GM18526 (cell line): ENCODE results near the gene MTCL1.

Experiments
- POLR2A ChIP-seq: IDR thresholded peaks from 3 replicates; pipeline ENCODE4 v1.6.1; 2011; ENCODE audit not compliant: insufficient read length; ENCODE audit errors: extremely low read depth

The MTCL1 gene

DNA sequence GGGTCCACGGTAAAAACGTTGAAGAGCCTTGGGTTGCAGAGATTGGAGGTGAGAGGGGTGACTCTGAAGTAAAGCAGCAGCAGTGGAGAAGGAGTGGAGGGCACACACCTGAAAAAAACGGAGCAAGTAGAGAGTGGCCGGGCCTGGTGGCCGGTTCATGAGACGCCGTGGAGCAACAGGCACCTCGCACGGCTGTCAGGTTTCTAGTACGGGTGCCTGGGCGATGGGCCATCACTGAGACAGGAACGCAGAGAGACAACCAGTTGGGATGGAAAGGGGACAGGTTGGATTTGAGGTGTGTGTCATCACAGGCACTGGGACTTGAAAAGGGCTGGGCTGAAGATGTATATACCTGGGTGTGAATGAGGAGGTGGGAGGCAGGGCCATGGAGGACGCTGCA lies 104.2 kb downstream of the MTCL1 start:
- TF ChIP-seq POLR2A: no peak

- no peak for TF ChIP-seq POLR2A
Observed at GRCh38 chr18:8810157-8810556, 104.8 kb downstream of the MTCL1 start.

DNA sequence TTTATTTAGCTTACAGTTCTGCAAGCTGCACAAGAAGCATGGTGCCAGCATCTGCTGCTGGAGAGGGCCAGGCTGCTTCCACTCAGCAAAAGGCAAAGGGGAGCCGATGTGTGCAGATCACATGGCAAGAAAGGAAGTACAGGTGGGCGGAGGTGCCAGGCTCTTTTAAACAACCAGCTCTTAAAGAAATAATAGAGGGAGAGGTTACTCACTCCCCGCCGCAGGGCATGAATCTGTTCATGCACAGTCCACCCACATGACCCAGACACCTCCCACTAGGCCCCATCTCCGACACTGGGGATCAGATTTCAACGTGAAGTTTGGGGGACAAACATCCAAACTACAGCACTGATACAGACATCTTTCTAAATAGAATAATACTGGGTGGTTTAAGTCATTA lies 105.8 kb downstream of the MTCL1 start:
- no peak for TF ChIP-seq POLR2A

GRCh38 chr18:8812631-8813030 lies 107.3 kb downstream of the MTCL1 start:
- TF ChIP-seq POLR2A: no peak

GRCh38 chr18:8813611-8814010 lies 108.3 kb downstream of the MTCL1 start:
- no peak for TF ChIP-seq POLR2A

DNA sequence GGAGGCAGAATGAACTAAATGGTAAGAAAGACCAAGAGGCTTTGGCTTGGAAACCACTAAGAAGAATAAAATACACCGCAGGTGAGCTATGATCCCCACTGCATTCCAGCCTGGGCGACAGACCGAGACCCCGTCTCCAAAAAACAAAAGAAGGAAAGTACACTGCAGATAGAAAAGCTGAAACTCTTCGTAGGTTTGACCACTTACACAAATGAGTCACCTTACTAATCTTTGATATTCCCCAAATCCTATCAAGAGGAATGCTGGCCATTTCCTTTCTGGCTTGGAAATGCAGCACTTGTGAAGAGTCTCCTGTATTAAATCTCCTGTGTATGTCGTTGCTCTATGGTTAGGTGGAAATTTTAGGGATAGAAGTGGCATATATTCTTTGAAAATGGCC lies 108.8 kb downstream of the MTCL1 start:
- TF ChIP-seq POLR2A: no peak

GRCh38 chr18:8816220-8816619 lies 110.9 kb downstream of the MTCL1 start:
- no peak for TF ChIP-seq POLR2A

DNA sequence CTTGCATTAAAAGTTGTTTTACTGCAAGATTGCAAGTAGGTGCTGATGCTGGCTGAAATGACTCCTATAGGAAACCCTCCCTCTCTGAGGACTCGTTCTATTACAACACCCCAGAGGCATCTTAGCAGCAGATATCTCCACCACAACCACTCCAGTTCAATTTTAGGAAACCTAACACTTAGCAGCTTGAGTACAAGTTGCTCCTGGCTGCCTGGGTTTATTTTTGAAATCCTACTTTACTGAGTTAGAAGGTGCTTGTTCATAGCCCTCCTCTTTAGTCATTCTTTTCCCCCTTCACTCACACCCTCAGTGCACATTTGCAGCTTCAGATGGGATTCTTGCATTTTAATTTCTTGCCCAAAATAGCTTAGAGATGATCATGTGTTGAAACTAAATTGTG lies 111.5 kb downstream of the MTCL1 start:
- no peak for TF ChIP-seq POLR2A

DNA sequence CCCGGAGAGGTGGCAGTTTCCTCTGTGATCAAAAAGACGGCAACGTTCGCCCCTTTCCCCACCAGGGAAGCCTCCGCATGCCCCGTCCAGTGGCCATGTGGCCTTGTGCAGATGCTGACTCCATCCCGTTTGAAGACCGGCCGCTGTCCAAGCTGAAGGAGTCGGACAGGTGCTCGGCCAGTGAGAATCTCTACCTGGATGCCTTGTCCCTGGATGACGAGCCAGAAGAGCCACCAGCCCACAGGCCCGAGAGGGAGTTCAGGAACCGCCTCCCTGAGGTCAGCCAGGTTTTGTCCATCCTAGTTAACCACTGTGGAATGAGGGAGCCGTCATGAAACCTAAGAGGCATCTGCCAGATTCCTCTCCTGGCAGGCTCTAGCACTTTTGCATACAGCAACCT lies 113.6 kb downstream of the MTCL1 start:
- no peak for TF ChIP-seq POLR2A

DNA sequence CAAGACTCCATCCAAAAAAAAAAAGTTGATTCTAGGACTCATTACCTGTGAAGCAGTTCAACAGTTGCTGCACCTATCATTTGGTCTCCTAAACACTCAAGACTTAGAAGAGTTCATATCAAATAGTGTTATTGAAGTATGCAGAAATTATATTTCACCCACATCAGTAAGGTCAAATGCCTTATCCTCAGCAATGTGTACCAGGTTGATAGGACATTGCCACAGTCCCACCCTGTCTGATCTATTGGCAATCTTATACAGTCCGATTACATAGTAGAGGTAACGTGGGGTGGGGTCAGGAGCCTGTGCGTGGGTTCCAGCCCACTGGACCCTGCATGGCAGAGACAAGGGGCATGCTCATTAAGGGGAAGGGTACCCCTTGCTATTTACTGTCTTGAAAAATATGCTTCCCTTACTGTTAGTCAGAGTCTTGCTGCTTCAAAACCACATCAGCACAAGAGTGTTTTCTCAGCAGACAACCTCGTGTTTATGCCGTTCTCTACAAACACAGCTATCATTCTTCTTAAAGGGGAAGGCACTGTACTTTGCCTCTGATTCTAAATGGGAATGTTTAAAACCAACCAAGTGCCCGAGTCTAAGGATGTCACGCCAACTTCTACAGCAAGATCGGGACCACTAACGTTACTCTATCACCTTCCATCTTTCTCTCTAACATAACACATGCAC lies 115.2 kb downstream of the MTCL1 start:
- no peak for TF ChIP-seq POLR2A

DNA sequence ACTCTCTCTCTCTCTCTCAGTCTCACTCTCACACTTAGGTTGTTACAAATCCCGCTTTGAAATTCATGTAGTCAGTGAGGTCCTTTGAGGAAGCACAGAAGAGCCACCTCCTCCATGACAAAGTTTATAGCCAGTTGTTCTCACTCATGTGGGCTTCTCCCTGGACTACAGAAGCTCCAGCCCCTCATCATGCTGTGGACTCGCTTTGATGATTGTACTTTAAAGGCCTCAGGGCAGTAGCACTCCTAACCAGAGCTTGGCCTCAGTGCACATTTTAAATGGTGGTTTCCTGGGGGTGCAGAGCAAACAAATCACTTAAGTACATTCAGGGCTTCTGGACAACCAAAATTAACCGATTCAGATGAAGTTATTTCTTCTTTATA lies 115.7 kb downstream of the MTCL1 start:
- TF ChIP-seq POLR2A: no peak

DNA sequence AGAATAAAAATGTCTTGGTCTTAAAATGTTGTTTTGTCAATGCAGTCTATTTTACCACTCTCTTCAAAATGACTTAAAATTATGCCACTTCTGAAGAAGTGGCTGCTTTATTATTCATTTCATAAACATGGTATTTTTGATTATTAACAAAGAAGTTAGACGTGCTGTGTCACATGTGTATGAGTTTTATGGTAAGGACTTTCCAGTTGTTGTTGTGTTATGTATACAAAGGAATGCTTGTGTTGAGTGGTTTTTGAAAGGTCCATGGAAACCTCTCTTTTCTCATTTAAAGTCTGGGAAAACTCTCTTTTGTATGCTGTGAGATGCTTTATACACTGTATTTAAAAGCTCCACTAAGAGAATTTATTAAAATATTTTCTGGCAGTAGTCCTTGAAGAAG lies 116.2 kb downstream of the MTCL1 start:
- no peak for TF ChIP-seq POLR2A

GRCh38 chr18:8822643-8823042 lies 117.3 kb downstream of the MTCL1 start:
- TF ChIP-seq POLR2A: no peak

GRCh38 chr18:8823530-8823929 lies 118.2 kb downstream of the MTCL1 start:
- TF ChIP-seq POLR2A: no peak

GRCh38 chr18:8824846-8825245 lies 119.5 kb downstream of the MTCL1 start:
- TF ChIP-seq POLR2A: no peak

GRCh38 chr18:8825273-8825672 lies 119.9 kb downstream of the MTCL1 start:
- TF ChIP-seq POLR2A: no peak

DNA sequence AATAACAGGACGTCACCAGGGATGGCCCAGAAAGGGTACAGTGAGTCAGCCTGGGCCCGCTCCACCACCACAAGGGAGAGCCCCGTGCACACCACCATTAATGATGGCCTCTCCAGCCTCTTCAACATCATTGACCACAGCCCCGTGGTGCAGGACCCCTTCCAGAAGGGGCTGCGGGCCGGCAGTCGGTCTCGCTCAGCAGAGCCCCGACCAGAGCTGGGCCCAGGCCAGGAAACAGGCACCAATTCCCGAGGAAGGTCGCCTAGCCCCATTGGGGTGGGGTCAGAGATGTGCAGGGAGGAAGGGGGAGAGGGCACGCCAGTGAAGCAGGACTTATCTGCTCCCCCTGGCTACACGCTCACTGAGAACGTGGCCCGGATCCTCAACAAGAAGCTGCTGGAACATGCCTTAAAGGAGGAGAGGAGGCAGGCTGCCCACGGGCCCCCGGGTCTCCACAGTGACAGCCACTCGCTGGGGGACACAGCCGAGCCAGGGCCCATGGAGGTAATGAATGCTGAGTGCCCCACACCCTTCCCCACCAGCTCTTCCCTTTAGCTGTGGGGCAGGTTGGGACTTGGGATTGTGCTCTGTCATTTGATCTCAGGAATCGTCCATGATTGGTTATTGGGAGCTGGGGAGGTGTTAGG lies 120.5 kb downstream of the MTCL1 start:
- TF ChIP-seq POLR2A: no peak
